ENCODE measurements around the gene DRC7. TPM values are rescaled to one million over a fixed set of nuclear protein-coding genes. Genes with fewer than 3 reads are reported as not detected.
"Not testable (repeated sequence)": the region's sequence is repeated elsewhere in the genome, so short reads cannot be mapped to it uniquely, and the experiment has no call there.

The DRC7 gene
- total RNA-seq, 1 donor from 2014 or later = not detected

DNA sequence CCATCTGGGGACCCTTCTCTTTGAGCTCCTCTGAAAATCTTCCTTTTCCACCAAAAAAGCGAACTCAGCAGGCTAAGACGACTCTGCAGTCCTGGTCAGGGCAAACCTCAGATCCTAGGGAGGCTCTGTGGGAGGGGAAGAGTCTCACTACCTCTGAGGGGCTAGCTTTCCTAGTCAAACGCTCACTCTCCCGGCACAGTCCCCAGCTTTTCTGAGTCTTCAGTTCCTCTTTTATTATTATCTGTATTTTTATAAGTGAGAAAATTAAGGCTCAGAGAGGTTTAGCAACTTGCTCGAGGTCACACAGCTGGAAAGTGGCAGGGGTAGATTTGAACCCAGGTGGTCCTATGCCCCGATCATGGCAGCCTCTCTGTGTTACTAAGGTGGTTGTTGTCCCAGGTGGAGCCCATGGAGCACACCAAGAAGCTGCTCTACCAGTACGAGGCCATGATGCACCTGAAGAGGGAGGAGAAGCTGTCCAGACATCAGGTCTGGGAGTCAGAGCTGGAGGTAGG lies 31.9 kb downstream of the DRC7 start:
- H3K27me3 ChIP-seq = no peaks in the 10 kb centered on the region
- no peak for DNase-seq (ENCODE audit: extremely low spot score in 2 of 2)
- no peaks in the 10 kb centered on the region for H3K36me3 ChIP-seq
- H3K27ac ChIP-seq = no peak overlapping the region
- intact Hi-C loops (cut with DNase I) = no loop called here
- TF ChIP-seq, protein P1, sequence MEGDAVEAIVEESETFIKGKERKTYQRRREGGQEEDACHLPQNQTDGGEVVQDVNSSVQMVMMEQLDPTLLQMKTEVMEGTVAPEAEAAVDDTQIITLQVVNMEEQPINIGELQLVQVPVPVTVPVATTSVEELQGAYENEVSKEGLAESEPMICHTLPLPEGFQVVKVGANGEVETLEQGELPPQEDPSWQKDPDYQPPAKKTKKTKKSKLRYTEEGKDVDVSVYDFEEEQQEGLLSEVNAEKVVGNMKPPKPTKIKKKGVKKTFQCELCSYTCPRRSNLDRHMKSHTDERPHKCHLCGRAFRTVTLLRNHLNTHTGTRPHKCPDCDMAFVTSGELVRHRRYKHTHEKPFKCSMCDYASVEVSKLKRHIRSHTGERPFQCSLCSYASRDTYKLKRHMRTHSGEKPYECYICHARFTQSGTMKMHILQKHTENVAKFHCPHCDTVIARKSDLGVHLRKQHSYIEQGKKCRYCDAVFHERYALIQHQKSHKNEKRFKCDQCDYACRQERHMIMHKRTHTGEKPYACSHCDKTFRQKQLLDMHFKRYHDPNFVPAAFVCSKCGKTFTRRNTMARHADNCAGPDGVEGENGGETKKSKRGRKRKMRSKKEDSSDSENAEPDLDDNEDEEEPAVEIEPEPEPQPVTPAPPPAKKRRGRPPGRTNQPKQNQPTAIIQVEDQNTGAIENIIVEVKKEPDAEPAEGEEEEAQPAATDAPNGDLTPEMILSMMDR (IDR thresholded peaks at IDR 0.05) = no peak
- TF ChIP-seq POLR2A (IDR thresholded peaks at IDR 0.05) = no peak
- no peak for TF ChIP-seq POLR2AphosphoS5 (IDR thresholded peaks at IDR 0.05; ENCODE audit: insufficient read depth in 1 of 2, low read depth in 1 of 2)
- H3K9me3 ChIP-seq = no peaks in the 10 kb centered on the region
- H3K4me1 ChIP-seq = no peaks in the 10 kb centered on the region
- no peak overlapping the region for H3K4me3 ChIP-seq

DNA sequence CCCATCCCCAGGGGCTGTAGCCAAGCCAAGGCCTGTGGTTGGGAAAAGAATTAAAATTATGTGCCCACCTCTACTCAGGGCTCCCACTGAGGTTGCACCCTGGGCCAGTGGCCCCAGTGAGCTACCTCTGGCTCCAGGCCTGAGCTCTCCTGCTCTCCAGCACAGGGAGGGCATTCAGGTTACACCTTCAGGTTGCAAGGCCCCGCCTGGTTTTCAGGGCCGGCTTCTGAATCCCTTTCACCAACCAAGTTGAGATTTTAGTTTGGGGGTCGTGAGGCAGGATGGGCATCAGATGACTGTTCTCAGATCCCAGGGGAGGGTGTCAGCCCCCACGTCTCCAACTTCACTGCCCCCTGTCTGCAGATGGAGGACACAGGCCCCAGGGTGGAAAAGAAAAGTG lies 33.0 kb downstream of the DRC7 start:
- Histone ChIP-seq H3K4me3 (no peak overlapping the region), H3K4me1 (no peaks in the 10 kb centered on the region), H3K27ac (no peak overlapping the region), H3K9me3 (no peaks in the 10 kb centered on the region), H3K36me3 (no peaks in the 10 kb centered on the region), H3K27me3 (no peaks in the 10 kb centered on the region)
- intact Hi-C loops (cut with DNase I) = no loop called here
- no peak for DNase-seq (ENCODE audit: extremely low spot score in 2 of 2)
- no peak for TF ChIP-seq POLR2AphosphoS5 (IDR thresholded peaks at IDR 0.05; ENCODE audit: insufficient read depth in 1 of 2, low read depth in 1 of 2)
- TF ChIP-seq POLR2A (IDR thresholded peaks at IDR 0.05) = no peak
- TF ChIP-seq, protein P1 (IDR thresholded peaks at IDR 0.05) = no peak

DNA sequence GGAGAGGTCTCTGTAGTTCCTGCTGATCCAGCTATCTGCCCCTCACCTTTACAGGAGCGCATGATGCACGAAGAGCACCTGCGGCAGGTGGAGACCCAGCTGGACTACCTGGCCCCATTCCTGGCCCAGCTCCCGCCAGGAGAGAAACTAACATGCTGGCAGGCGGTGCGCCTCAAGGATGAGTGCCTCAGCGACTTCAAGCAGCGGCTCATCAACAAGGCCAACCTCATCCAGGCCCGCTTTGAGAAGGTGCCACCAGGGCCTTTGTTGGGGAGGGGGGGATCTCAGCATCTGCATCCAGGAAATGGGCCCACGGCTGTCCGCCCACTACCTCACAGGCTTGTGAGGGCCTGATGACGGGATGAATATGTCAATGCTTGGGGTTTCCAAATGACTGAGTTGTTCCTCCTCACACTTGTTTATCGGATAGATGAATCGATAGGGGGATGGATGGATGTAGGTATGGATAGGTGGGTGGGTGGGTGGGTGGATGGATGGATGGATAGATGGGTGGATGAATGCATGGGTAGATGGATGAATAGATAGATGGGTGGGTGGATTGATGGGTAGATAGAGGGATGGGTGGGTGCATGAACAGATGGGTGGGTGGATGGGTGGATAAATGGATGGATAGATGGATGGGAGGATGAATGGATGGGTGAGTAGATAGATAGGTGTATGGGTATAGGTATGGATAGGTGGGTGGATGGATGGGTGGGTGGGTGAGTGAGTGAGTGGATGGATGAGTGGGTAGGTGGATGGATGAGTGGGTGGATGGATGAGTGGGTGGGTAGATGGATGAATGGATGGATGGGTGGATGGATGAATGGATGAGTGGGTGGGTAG lies 34.0 kb downstream of the DRC7 start:
- no peak overlapping the region for H3K4me3 ChIP-seq
- H3K4me1 ChIP-seq = no peaks in the 10 kb centered on the region
- H3K27ac ChIP-seq = no peak overlapping the region
- H3K27me3 ChIP-seq = no peaks in the 10 kb centered on the region
- intact Hi-C loops (cut with DNase I) = no loop called here
- no peaks in the 10 kb centered on the region for H3K36me3 ChIP-seq
- no peaks in the 10 kb centered on the region for H3K9me3 ChIP-seq
- TF ChIP-seq POLR2AphosphoS5 (IDR thresholded peaks at IDR 0.05; ENCODE audit: insufficient read depth in 1 of 2, low read depth in 1 of 2) = no peak
- no peak for TF ChIP-seq POLR2A (IDR thresholded peaks at IDR 0.05)
- TF ChIP-seq, protein P1 (IDR thresholded peaks at IDR 0.05) = no peak
- no peak for DNase-seq (ENCODE audit: extremely low spot score in 2 of 2)

DNA sequence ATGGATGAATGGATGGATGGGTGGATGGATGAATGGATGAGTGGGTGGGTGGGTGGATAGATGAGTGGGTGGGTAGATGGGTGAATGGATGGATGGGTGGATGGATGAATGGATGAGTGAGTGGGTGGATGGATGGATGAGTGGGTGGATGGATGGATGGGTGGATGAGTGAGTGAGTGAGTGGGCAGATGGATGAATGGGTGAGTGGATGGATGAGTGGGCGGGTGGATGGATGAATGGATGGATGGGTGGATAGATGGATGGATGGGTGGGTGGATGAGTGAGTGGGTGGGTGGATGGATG lies 34.5 kb downstream of the DRC7 start:
- DNase-seq (ENCODE audit: extremely low spot score in 2 of 2) = no peak
- TF ChIP-seq, protein P1 (IDR thresholded peaks at IDR 0.05) = no peak
- TF ChIP-seq POLR2A (IDR thresholded peaks at IDR 0.05) = no peak

DNA sequence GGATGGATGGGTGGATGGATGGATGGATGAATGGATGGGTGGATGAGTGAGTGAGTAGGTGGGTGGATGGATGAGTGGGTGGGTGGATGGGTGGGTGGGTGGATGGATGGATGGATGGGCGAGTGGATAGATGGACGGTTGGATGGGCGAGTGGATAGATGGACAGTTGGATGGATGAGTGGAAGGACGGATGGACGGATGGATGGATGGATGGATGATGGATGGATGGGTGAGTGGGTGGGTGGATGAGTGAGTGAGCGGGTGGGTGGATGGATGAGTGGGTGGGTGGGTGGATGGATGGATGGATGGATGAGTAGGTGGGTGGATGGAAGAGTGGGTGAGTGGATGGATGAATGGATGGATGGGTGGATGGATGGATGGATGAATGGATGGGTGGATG lies 35.2 kb downstream of the DRC7 start:
- H3K4me3 ChIP-seq; H3K9me3 ChIP-seq; H3K36me3 ChIP-seq; H3K27me3 ChIP-seq; H3K27ac ChIP-seq; DNase-seq (ENCODE audit: extremely low spot score in 2 of 2); H3K4me1 ChIP-seq: not testable (repeated sequence)
- intact Hi-C loops (cut with DNase I) = loop anchor here (10.0 kb wide), 1 partner anchor 395 kb away; the partner anchor contains the start of gene CFAP20

More for the DNA sequence above, 34.5 kb downstream of the DRC7 start:
- no peaks in the 10 kb centered on the region for H3K27me3 ChIP-seq
- no peaks in the 10 kb centered on the region for H3K9me3 ChIP-seq
- peaks cover under 1% of the 10 kb centered on the region for H3K4me1 ChIP-seq
- intact Hi-C loops (cut with DNase I) = no loop called here
- no peak overlapping the region for H3K4me3 ChIP-seq
- H3K27ac ChIP-seq = no peak overlapping the region
- no peaks in the 10 kb centered on the region for H3K36me3 ChIP-seq
